ENCODE data around the gene CBLL2.
"Not testable (repeated sequence)": the region's sequence is repeated elsewhere in the genome, so short reads cannot be mapped to it uniquely, and the experiment has no call there.

CBLL2 gene

GRCh38 chrX:22272613-22273012 is at the start of gene CBLL2:
TSS of gene CBLL2 (plus strand) at chrX:22272913. CDS start at chrX:22272992, 79 bp downstream.
- Histone ChIP-seq H3K9me3 (ENCODE audit: low read length) (no peaks in the 10 kb centered on the region), H2AFZ (ENCODE audit: low read depth, low read length) (no peak within 1 kb of the TSS), H3K4me1 (ENCODE audit: insufficient read depth, low read length) (no peaks in the 10 kb centered on the region), H3K27me3 (ENCODE audit: insufficient read depth, low read length) (peaks cover 3% of the 10 kb centered on the region), H3K36me3 (ENCODE audit: insufficient read depth, low read length) (no peaks in the 10 kb centered on the region), H3K4me3 (ENCODE audit: low read length) (no peak within 1 kb of the TSS)

GRCh38 chrX:22234380-22234779 is 38.3 kb upstream of the CBLL2 start:
- no peaks in the 10 kb centered on the region for H3K4me1 ChIP-seq (ENCODE audit: insufficient read depth, low read length)
- H2AFZ ChIP-seq (ENCODE audit: low read depth, low read length), result no peak overlapping the region
- H3K9me3 ChIP-seq (ENCODE audit: low read length), result no peaks in the 10 kb centered on the region
- H3K4me3 ChIP-seq (ENCODE audit: low read length), result no peak overlapping the region
- no peaks in the 10 kb centered on the region for H3K27me3 ChIP-seq (ENCODE audit: insufficient read depth, low read length)
- no peaks in the 10 kb centered on the region for H3K36me3 ChIP-seq (ENCODE audit: insufficient read depth, low read length)

GRCh38 chrX:22237479-22237878 is 35.2 kb upstream of the CBLL2 start:
- H3K4me1 ChIP-seq (ENCODE audit: insufficient read depth, low read length), result no peaks in the 10 kb centered on the region
- no peak overlapping the region for H3K4me3 ChIP-seq (ENCODE audit: low read length)
- H3K9me3 ChIP-seq (ENCODE audit: low read length), result no peaks in the 10 kb centered on the region
- no peaks in the 10 kb centered on the region for H3K27me3 ChIP-seq (ENCODE audit: insufficient read depth, low read length)
- no peak overlapping the region for H2AFZ ChIP-seq (ENCODE audit: low read depth, low read length)
- H3K36me3 ChIP-seq (ENCODE audit: insufficient read depth, low read length), result no peaks in the 10 kb centered on the region

- H3K27me3 ChIP-seq (ENCODE audit: insufficient read depth, low read length), result no peaks in the 10 kb centered on the region
- no peak overlapping the region for H3K4me3 ChIP-seq (ENCODE audit: low read length)
- H3K9me3 ChIP-seq (ENCODE audit: low read length), result no peaks in the 10 kb centered on the region
- H3K36me3 ChIP-seq (ENCODE audit: insufficient read depth, low read length), result no peaks in the 10 kb centered on the region
- no peak overlapping the region for H2AFZ ChIP-seq (ENCODE audit: low read depth, low read length)
- H3K4me1 ChIP-seq (ENCODE audit: insufficient read depth, low read length), result no peaks in the 10 kb centered on the region
Observed at GRCh38 chrX:22246620-22247019, 26.1 kb upstream of the CBLL2 start.

GRCh38 chrX:22247169-22247568 is 25.5 kb upstream of the CBLL2 start:
- no peak overlapping the region for H3K4me3 ChIP-seq (ENCODE audit: low read length)
- H2AFZ ChIP-seq (ENCODE audit: low read depth, low read length), result no peak overlapping the region
- H3K9me3 ChIP-seq (ENCODE audit: low read length), result no peaks in the 10 kb centered on the region
- H3K27me3 ChIP-seq (ENCODE audit: insufficient read depth, low read length), result no peaks in the 10 kb centered on the region
- no peaks in the 10 kb centered on the region for H3K36me3 ChIP-seq (ENCODE audit: insufficient read depth, low read length)
- no peaks in the 10 kb centered on the region for H3K4me1 ChIP-seq (ENCODE audit: insufficient read depth, low read length)

GRCh38 chrX:22248401-22248800 is 24.3 kb upstream of the CBLL2 start:
- Histone ChIP-seq H3K4me3 (ENCODE audit: low read length) (no peak overlapping the region), H3K9me3 (ENCODE audit: low read length) (no peaks in the 10 kb centered on the region), H3K36me3 (ENCODE audit: insufficient read depth, low read length) (no peaks in the 10 kb centered on the region), H3K27me3 (ENCODE audit: insufficient read depth, low read length) (no peaks in the 10 kb centered on the region), H2AFZ (ENCODE audit: low read depth, low read length) (no peak overlapping the region), H3K4me1 (ENCODE audit: insufficient read depth, low read length) (no peaks in the 10 kb centered on the region)

GRCh38 chrX:22249371-22249770 is 23.3 kb upstream of the CBLL2 start:
- Histone ChIP-seq H3K27me3 (ENCODE audit: insufficient read depth, low read length) (no peaks in the 10 kb centered on the region), H3K4me1 (ENCODE audit: insufficient read depth, low read length) (no peaks in the 10 kb centered on the region), H3K9me3 (ENCODE audit: low read length) (no peaks in the 10 kb centered on the region), H2AFZ (ENCODE audit: low read depth, low read length) (no peak overlapping the region), H3K36me3 (ENCODE audit: insufficient read depth, low read length) (no peaks in the 10 kb centered on the region), H3K4me3 (ENCODE audit: low read length) (no peak overlapping the region)

- H3K4me1 ChIP-seq (ENCODE audit: insufficient read depth, low read length), result no peaks in the 10 kb centered on the region
- no peaks in the 10 kb centered on the region for H3K36me3 ChIP-seq (ENCODE audit: insufficient read depth, low read length)
- H3K4me3 ChIP-seq (ENCODE audit: low read length), result no peak overlapping the region
- H2AFZ ChIP-seq (ENCODE audit: low read depth, low read length), result no peak overlapping the region
- peaks cover 2% of the 10 kb centered on the region for H3K27me3 ChIP-seq (ENCODE audit: insufficient read depth, low read length)
- H3K9me3 ChIP-seq (ENCODE audit: low read length), result no peaks in the 10 kb centered on the region
Observed at GRCh38 chrX:22268706-22269105, 4.0 kb upstream of the CBLL2 start.

- Histone ChIP-seq H3K4me1 (ENCODE audit: insufficient read depth, low read length) (no peaks in the 10 kb centered on the region), H3K27me3 (ENCODE audit: insufficient read depth, low read length) (peaks cover 3% of the 10 kb centered on the region), H3K36me3 (ENCODE audit: insufficient read depth, low read length) (no peaks in the 10 kb centered on the region), H3K9me3 (ENCODE audit: low read length) (no peaks in the 10 kb centered on the region), H3K4me3 (ENCODE audit: low read length) (no peak overlapping the region), H2AFZ (ENCODE audit: low read depth, low read length) (no peak overlapping the region)
Observed at GRCh38 chrX:22273714-22274317, 1.1 kb downstream of the CBLL2 start.

- Histone ChIP-seq H2AFZ (ENCODE audit: low read depth, low read length) (no peak overlapping the region), H3K9me3 (ENCODE audit: low read length) (no peaks in the 10 kb centered on the region), H3K36me3 (ENCODE audit: insufficient read depth, low read length) (no peaks in the 10 kb centered on the region), H3K4me3 (ENCODE audit: low read length) (no peak overlapping the region), H3K4me1 (ENCODE audit: insufficient read depth, low read length) (no peaks in the 10 kb centered on the region), H3K27me3 (ENCODE audit: insufficient read depth, low read length) (peaks cover 2% of the 10 kb centered on the region)
Observed at GRCh38 chrX:22276781-22277180, 4.1 kb downstream of the CBLL2 start.

- Histone ChIP-seq H3K9me3 (ENCODE audit: low read length) (no peaks in the 10 kb centered on the region), H3K27me3 (ENCODE audit: insufficient read depth, low read length) (peaks cover 2% of the 10 kb centered on the region), H3K4me3 (ENCODE audit: low read length) (no peak overlapping the region), H3K4me1 (ENCODE audit: insufficient read depth, low read length) (no peaks in the 10 kb centered on the region), H2AFZ (ENCODE audit: low read depth, low read length) (no peak overlapping the region), H3K36me3 (ENCODE audit: insufficient read depth, low read length) (no peaks in the 10 kb centered on the region)
Observed at GRCh38 chrX:22278375-22278774, 5.7 kb downstream of the CBLL2 start.

GRCh38 chrX:22289209-22289608 is 16.5 kb downstream of the CBLL2 start:
- H3K9me3 ChIP-seq (ENCODE audit: low read length); H3K4me1 ChIP-seq (ENCODE audit: insufficient read depth, low read length); H3K36me3 ChIP-seq (ENCODE audit: insufficient read depth, low read length); H3K4me3 ChIP-seq (ENCODE audit: low read length); H3K27me3 ChIP-seq (ENCODE audit: insufficient read depth, low read length); H2AFZ ChIP-seq (ENCODE audit: low read depth, low read length): not testable (repeated sequence)

GRCh38 chrX:22296871-22297270 is 24.2 kb downstream of the CBLL2 start:
- Histone ChIP-seq H3K9me3 (ENCODE audit: low read length) (no peaks in the 10 kb centered on the region), H3K36me3 (ENCODE audit: insufficient read depth, low read length) (no peaks in the 10 kb centered on the region), H2AFZ (ENCODE audit: low read depth, low read length) (no peak overlapping the region), H3K4me3 (ENCODE audit: low read length) (no peak overlapping the region), H3K4me1 (ENCODE audit: insufficient read depth, low read length) (peaks cover 1% of the 10 kb centered on the region), H3K27me3 (ENCODE audit: insufficient read depth, low read length) (peaks cover 6% of the 10 kb centered on the region)

GRCh38 chrX:22300130-22300529 is 27.4 kb downstream of the CBLL2 start:
- Histone ChIP-seq H3K4me1 (ENCODE audit: insufficient read depth, low read length) (peaks cover 1% of the 10 kb centered on the region), H3K9me3 (ENCODE audit: low read length) (no peaks in the 10 kb centered on the region), H3K4me3 (ENCODE audit: low read length) (no peak overlapping the region), H3K27me3 (ENCODE audit: insufficient read depth, low read length) (peaks cover 6% of the 10 kb centered on the region), H3K36me3 (ENCODE audit: insufficient read depth, low read length) (no peaks in the 10 kb centered on the region), H2AFZ (ENCODE audit: low read depth, low read length) (no peak overlapping the region)

All from neuron (in vitro differentiated cells).